GM21360 (cell line): ENCODE measurements around the gene CTDSPL.
"Not testable (repeated sequence)": the region's sequence is repeated elsewhere in the genome, so short reads cannot be mapped to it uniquely, and the experiment has no call there.

Source experiments
- ATAC-seq: cut with Tn5 transposase; IDR thresholded peaks from one replicate; pipeline ENCODE4 v1.9.1; 2021; ENCODE audit warnings: mild to moderate bottlenecking, moderate library complexity; ENCODE audit not compliant: unreplicated experiment

The CTDSPL gene

GRCh38 chr3:37861620-37862041, at the start of gene CTDSPL:
CTDSPL (plus strand) TSS chr3:37861880; CDS start chr3:37862200, 320 bp downstream.
- no peak for ATAC-seq

DNA sequence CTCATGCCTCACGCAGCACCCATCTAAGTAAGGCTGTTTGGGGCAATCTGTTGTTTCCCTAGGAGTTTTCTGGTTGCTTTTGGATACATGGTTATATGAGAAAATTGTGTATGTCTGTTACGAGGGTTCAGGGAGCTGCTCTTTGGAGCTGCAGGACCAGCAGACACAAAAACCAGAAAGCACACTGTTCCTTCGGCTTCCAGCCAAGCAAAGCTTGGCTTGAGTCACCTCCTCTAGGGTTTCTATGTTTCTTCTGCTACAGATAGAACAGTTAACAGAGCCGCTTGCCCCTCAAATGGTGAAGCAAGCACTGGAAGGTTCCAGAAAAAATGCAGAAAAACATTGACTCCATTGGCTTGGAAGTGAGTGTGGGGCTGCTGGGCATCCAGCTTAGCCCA, 49.2 kb upstream of the CTDSPL start:
- no peak for ATAC-seq

DNA sequence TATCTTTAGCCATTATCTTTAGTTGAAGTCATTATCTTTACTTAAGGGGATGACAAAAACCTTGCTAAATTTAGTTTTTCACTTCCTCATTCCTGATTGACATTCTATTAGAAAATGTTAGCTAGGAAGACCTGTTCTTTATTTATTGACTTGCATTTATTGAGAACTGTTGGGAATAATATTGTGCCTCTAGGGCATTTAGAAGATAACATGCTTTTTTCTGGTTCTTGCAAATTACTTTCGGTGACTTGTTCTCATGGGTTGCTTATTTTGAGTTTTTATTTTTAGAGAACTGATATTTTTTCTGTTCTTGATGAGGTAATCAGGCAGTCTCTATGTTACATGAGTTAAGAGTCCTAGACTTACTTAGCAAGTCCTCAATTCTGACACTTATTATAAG, 48.3 kb upstream of the CTDSPL start:
- no peak for ATAC-seq

DNA sequence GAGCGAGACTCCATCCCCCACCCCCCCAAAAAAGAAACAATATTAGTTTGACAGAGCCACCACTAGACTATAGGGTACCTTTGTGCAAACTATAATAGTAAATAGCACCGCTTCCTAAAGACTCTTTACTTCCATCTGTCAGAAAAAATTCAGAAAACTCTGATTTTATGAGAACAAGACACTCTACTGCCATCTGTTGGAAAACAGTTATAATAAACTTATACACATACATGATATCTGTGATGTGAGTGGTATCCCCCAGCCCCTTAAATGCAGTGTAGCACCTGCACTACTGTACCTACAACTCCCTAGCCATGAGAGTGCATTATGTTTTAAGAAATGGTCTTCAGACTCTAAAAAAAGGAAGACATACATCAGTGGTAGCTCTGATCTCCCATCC, 47.1 kb upstream of the CTDSPL start:
- no peak for ATAC-seq

DNA sequence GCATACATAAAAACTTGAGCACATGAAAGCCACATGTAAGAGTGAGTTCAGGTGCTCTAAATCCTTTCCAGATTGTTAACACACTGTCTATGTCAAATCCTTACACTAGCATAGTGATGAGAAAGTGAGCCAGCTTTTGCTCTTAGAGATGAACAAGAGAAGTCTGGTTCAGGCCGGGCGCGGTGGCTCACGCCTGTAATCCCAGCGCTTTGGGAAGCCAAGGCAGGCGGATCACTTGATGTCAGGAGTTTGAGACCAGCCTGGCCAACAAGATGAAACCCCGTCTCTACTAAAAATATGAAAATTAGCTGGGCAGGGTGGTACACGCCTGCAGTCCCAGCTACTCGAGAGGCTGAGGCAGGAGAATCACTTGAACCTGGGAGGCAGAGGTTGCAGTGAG, 46.5 kb upstream of the CTDSPL start:
- not testable (repeated sequence) for ATAC-seq

GRCh38 chr3:37816271-37816670, 45.4 kb upstream of the CTDSPL start:
- no peak for ATAC-seq

DNA sequence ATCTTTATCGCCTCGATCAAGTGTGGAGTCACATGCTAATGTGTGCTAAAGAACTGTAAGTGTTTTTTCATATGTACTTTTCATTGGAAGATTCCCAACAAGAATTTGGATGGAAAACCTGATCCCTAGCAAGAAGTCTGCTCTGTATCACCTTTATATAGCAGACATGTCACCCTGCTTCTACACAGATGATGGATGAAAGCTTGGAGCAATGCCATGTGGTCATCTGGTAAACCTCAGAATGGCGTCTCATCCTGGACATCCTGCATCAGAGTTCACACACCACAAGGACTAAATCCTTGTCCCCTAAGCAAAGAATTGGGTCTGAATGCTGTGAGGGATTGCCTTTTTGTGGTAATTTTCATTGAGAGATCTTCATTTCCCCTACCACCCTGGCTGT, 42.1 kb upstream of the CTDSPL start:
- ATAC-seq = no peak

DNA sequence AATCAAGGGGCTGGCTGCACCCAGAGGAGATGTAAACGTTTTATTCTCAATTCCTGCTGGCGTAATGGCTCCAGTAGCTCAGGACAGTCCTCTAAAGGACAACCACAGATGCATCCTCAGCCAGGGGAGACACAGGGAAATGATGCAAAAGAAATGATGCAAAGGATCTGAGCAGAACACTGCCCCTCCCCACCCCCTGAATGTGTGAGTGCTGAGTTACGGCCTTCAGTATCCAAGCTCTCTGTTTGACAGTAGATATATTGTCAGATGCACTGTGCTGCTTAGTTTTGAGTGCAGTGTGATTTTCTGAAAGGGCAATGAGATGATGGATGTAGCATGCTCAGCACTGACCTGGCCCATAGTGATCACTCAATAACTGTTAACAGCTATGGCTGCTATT, 41.4 kb upstream of the CTDSPL start:
- no peak for ATAC-seq

GRCh38 chr3:37823189-37823588, 38.5 kb upstream of the CTDSPL start:
- no peak for ATAC-seq

- ATAC-seq = no peak
Observed at GRCh38 chr3:37824090-37824953, 37.4 kb upstream of the CTDSPL start.

- ATAC-seq = no peak
Observed at GRCh38 chr3:37824954-37825328, 36.7 kb upstream of the CTDSPL start.

DNA sequence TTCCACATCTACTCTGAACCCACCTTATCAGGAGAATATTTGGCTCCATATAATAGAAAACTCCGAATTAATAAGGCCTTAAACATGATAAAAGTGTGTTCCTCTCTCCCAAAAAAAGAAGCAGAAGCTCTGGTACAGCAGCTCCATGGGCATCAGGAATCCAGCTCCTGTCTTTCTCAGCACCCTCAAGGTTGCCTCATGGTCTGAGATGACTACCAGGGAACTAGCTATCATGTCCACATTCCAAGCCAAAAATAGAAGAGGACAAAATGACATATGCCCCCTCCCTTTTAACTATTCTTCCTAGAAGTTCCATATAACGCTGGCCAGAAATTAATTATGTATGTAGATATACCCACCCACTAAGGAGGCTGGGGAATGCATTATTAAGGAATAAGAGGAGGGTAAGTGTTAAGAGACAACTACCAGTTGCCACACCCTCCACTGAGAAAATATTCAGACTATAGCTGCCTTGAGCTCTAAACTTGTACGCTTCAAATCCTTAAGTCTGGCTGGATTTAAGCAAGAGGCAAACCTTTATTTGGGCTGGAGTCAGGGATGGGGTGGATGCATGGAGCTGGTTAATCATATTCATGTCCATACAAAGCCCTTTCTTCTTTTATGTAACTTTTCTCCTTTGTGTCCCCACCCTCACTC, 35.8 kb upstream of the CTDSPL start:
- no peak for ATAC-seq

DNA sequence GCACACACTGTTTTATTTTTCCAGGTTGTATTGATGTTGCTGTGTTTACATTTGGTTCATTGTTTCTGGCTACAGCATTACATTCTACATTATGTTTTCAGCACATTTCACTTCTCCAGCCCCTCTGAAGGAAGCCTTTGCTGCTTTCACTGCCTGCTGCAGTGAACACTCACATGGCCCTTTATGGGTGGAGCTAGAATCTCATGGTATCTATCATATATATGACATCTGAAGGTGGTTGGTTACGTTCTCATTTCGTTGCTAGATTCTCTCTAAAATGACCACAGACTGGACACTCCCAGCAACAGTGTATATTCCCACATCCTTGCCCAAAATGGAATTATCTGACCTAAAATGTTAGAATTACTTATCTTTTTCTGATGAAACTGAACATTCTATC, 35.2 kb upstream of the CTDSPL start:
- no peak for ATAC-seq

DNA sequence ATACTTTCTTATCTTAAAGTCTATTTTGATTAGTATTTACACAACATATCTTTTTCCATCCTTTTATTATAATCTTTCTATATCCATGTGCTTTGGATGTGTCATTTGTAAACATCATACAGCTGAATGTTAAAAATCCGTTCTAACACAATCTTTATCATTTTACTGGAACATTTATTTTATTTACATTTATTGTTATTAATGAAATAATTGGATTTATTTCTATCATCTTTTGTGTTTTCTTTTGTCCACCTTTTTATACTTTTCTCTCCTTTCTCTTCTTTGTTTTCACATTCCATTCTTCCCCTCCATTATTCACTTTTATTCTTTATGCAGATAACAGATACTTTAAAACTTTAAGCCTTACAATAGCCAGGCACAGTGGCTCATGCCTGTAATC, 34.7 kb upstream of the CTDSPL start:
- ATAC-seq = no peak

DNA sequence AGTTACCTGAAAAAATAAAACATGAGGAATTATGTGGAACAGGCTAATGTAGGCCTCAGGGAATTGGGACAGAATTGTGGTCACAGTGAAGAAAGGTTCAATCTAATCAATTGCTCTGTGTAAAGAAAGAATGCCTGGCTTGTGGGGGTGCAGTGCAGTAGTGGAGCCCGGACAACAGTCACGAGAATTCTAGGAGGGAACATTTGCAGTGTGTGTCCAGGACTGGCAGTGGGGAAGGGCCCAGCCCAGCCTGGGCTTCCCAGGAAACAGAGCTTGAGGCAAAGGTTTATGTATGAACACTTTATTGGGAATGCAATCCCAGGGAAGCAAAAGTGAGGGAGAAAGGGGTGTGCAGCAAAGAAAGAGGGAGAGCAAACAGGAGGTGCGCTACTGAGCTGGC, 29.2 kb upstream of the CTDSPL start:
- no peak for ATAC-seq

DNA sequence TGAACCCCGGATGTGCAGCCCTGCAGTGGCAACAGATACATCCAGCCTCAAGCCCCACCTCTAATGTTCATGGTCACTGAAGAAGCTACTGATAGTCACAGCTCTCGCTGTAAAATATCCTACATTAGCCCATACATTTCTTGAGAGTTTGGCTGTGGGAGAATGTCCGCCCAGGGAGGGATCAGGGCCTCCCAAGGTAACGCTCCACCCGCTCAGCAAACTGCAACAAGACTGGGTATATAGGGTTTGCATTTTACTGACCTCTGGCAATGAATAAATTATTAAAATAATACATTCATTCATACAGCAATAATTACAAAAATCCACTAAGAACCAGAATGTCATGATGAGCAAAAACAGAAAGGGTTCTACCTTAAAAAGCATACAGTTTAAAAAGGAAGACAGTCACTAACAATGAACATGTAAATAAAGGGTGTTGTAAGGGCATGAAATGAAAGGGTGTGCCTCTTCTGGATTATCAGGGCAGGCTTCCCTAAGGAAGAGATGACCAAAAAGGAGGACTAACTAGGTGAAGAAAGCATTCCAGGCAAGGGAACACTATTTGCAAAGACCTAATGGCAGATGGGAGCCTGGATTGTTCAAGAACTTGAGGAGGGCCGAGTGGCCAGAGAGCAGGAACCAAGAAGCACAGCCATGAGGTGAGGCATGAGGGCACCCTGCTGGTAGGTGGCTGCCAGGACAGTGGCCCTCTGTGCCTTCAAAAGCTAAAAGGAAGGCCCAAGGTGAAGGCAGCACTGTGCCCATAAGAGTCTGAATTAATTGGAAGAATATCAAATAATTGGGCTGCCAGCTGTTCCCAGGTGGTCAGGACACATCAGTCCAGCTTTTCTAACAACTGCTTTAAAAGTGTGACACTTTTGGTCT, 28.1 kb upstream of the CTDSPL start:
- no peak for ATAC-seq

DNA sequence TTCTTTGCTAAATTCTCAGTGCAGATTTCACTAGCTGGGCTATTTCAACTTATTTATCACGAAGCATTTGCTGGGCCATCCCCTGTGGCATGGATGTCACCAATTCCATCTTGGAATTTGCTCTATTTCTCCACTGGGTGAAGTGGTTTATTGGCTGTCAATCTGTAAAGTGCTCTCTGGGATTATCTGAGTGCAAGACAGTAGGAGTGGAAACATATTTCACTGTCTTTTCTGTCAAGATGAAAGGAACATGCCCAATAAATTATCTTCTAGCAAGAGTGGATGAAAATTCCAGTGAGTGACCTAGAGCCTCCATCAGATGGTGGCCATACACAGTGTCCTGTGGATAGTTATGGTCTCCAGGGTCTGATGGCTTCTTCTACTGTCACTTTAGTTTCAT, 25.1 kb upstream of the CTDSPL start:
- ATAC-seq = no peak

DNA sequence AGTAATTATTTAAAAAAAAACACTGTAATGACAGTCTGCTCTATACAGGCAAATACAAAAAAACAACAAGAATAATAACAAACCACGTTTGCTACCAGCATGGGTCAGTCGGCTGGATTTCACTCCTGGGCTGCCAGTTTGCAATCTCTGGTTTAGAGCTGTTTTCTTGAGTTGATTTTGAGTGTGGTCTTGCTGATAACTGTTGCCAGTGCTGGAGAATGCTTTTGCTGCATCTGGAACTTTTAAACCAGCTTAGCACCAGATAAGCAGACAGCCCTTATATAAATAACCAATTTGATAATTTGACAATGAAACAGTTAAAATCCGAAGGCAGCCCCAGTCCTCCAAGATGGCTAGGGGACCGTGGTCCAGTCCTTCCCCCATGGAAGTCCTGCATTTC, 14.0 kb upstream of the CTDSPL start:
- no peak for ATAC-seq

GRCh38 chr3:37849146-37849923, 12.3 kb upstream of the CTDSPL start:
- no peak for ATAC-seq

DNA sequence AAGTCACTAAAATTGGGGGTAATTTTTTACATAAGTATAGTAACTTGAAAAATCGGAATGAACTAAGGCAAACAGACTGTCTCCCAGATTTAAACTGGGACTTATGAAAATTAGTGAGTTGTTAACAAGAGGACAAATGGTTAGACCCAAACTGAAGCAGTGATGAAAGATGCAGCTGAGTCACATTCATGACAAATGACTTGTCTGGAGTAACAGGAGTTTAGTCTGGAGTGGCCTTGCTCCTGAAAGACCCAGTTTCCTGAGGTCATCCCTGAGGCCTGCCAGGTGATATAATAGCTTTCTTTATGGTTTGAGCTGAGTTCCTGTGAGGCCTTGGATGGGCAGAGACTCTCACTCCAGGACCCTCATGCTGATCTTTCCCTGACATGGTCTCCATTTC, 9.6 kb upstream of the CTDSPL start:
- ATAC-seq = no peak

- ATAC-seq = no peak
Observed at GRCh38 chr3:37852771-37853170, 8.9 kb upstream of the CTDSPL start.
